HepG2 (cell line): ENCODE measurements around the gene FAAP100. TPM values are rescaled to one million over a fixed set of nuclear protein-coding genes. Genes with fewer than 3 reads are reported as not detected.

Experiments used
- AKAP8 ChIP-seq: sonication (generic); formaldehyde crosslinking; IDR thresholded peaks from 2 replicates; pipeline ENCODE4 v1.5.1; 2020; ENCODE audit warnings: mild to moderate bottlenecking, missing genetic modification reagents
- ARNT2 ChIP-seq: sonication (generic); formaldehyde crosslinking; IDR thresholded peaks from 2 replicates; pipeline ENCODE4 v1.8.0; 2022; ENCODE audit warnings: mild to moderate bottlenecking, low read depth, missing genetic modification reagents, moderate library complexity
- EED ChIP-seq: sonication (generic); formaldehyde crosslinking; IDR thresholded peaks from 2 replicates; pipeline ENCODE4 v1.5.0; 2020; ENCODE audit warnings: mild to moderate bottlenecking, missing genetic modification reagents
- FOXC1 ChIP-seq: sonication (generic); formaldehyde crosslinking; IDR thresholded peaks from 2 replicates; pipeline ENCODE4 v1.8.0; 2022; ENCODE audit warnings: mild to moderate bottlenecking, missing genetic modification reagents, borderline replicate concordance
- NCOA1 ChIP-seq: sonication (generic); formaldehyde crosslinking; IDR thresholded peaks from 2 replicates; pipeline ENCODE4 v1.9.0; 2021; ENCODE audit warnings: missing genetic modification reagents
- NFATC3 ChIP-seq: sonication (generic); formaldehyde crosslinking; IDR thresholded peaks from 2 replicates; pipeline ENCODE4 v1.5.1; 2020; ENCODE audit warnings: mild to moderate bottlenecking, missing genetic modification reagents
- NR2F2 ChIP-seq: IDR thresholded peaks from 2 replicates; pipeline ENCODE4 v1.6.1; 2012; ENCODE audit warnings: low read depth, inconsistent platforms, borderline replicate concordance
- RNF2 ChIP-seq: fragments of 450-650 bp; conservative IDR thresholded peaks from 2 replicates; pipeline ENCODE4 v1.6.1; 2016; ENCODE audit warnings: low read depth
- SIX1 ChIP-seq: sonication (generic); formaldehyde crosslinking; IDR thresholded peaks from 2 replicates; pipeline ENCODE4 v1.4.0; 2020; ENCODE audit warnings: missing genetic modification reagents, borderline replicate concordance
- SKIL ChIP-seq: sonication (generic); formaldehyde crosslinking; IDR thresholded peaks from 2 replicates; pipeline ENCODE4 v1.8.0; 2022; ENCODE audit warnings: missing genetic modification reagents, mild to moderate bottlenecking, moderate library complexity, borderline replicate concordance
- TARDBP ChIP-seq: sonication (generic); formaldehyde crosslinking; IDR thresholded peaks from 2 replicates; pipeline ENCODE4 v1.8.0; 2022; ENCODE audit warnings: mild to moderate bottlenecking, missing genetic modification reagents
- THRA ChIP-seq: sonication (generic); formaldehyde crosslinking; IDR thresholded peaks from 2 replicates; pipeline ENCODE4 v1.4.0; 2020; ENCODE audit warnings: missing genetic modification reagents, borderline replicate concordance
- ZFP36L1 ChIP-seq: sonication (generic); formaldehyde crosslinking; IDR thresholded peaks from 2 replicates; pipeline ENCODE4 v1.8.0; 2022; ENCODE audit warnings: mild to moderate bottlenecking, missing genetic modification reagents, moderate library complexity
- ZNF10 ChIP-seq: sonication (generic); formaldehyde crosslinking; IDR thresholded peaks from 2 replicates; pipeline ENCODE4 v1.4.0; 2020; ENCODE audit warnings: mild to moderate bottlenecking, low read depth, missing genetic modification reagents, borderline replicate concordance
- ZNF121 ChIP-seq: sonication (generic); formaldehyde crosslinking; IDR thresholded peaks from 2 replicates; pipeline ENCODE4 v1.5.0; 2020; ENCODE audit warnings: mild to moderate bottlenecking, missing genetic modification reagents
- ZNF350 ChIP-seq: sonication (generic); formaldehyde crosslinking; IDR thresholded peaks from 2 replicates; pipeline ENCODE4 v1.4.0; 2020; ENCODE audit warnings: mild to moderate bottlenecking, low read depth, missing genetic modification reagents, borderline replicate concordance
- ZNF496 ChIP-seq: sonication (generic); formaldehyde crosslinking; IDR thresholded peaks from 2 replicates; pipeline ENCODE4 v1.8.1; 2023; ENCODE audit warnings: mild to moderate bottlenecking, moderate library complexity, missing genetic modification reagents; ENCODE audit not compliant: insufficient replicate concordance
- ZNF510 ChIP-seq: sonication (generic); formaldehyde crosslinking; IDR thresholded peaks from 2 replicates; pipeline ENCODE4 v1.4.0; 2020; ENCODE audit warnings: low read depth, mild to moderate bottlenecking, missing genetic modification reagents
- ZNF512 ChIP-seq: sonication (generic); formaldehyde crosslinking; IDR thresholded peaks from 2 replicates; pipeline ENCODE4 v1.4.0; 2020; ENCODE audit warnings: mild to moderate bottlenecking, missing genetic modification reagents
- ZNF549 ChIP-seq: sonication (generic); formaldehyde crosslinking; IDR thresholded peaks from 2 replicates; pipeline ENCODE4 v1.5.0; 2020; ENCODE audit warnings: missing genetic modification reagents
- ZNF75D ChIP-seq: sonication (generic); formaldehyde crosslinking; IDR thresholded peaks from 2 replicates; pipeline ENCODE4 v1.8.1; 2023; ENCODE audit warnings: missing genetic modification reagents, mild to moderate bottlenecking, borderline replicate concordance
- ZNF790 ChIP-seq: sonication (generic); formaldehyde crosslinking; IDR thresholded peaks from 2 replicates; pipeline ENCODE4 v1.8.0; 2022; ENCODE audit warnings: missing genetic modification reagents, mild to moderate bottlenecking, borderline replicate concordance
- ZNF891 ChIP-seq: sonication (generic); formaldehyde crosslinking; IDR thresholded peaks from 2 replicates; pipeline ENCODE4 v1.5.0; 2020; ENCODE audit warnings: mild to moderate bottlenecking, missing genetic modification reagents
- ZSCAN5A ChIP-seq: sonication (generic); formaldehyde crosslinking; IDR thresholded peaks from 2 replicates; pipeline ENCODE4 v1.8.0; 2022; ENCODE audit warnings: mild to moderate bottlenecking, missing genetic modification reagents, borderline replicate concordance
- polyA plus RNA-seq, 8 experiments: library from polyadenylated mRNA; depleted of rRNA in 3 of 8; stranded (reverse) in 7 of 8; unstranded in 1 of 8; fragments of >200 nt; fragmentation: Illumina TruSeq in 4 of 8; extraction: Trizol in 4 of 8; gene quantifications; 2 replicates each; pipeline versions ENCODE4 v1.2.1 to v1.2.3, GENCODE V29; 2011 to 2016; ENCODE audit warnings: low read depth in 4 of 8, missing spikeins in 1 of 8, mixed read lengths in 1 of 8; ENCODE audit not compliant: insufficient read depth in 1 of 8
- total RNA-seq, 5 experiments: library from RNA; depleted of rRNA; stranded (reverse); fragments of >200 nt; fragmentation: Illumina TruSeq; extraction: Trizol; gene quantifications; 2 replicates each; pipeline ENCODE4 v1.2.3, GENCODE V29; 2016; ENCODE audit warnings: low read depth in 1 of 5

Gene FAAP100
- total and polyA plus RNA-seq, 2 of the 13 experiments (the other 11 are each of a cell fraction or from before 2014, with no cell fraction given): 7.6 to 20.8 TPM

- no peak for TF ChIP-seq NCOA1 (CRISPR knock-in tag)
- TF ChIP-seq TARDBP (CRISPR knock-in tag): no peak
- TF ChIP-seq ARNT2 (CRISPR knock-in tag): no peak
- TF ChIP-seq ZSCAN5A (CRISPR knock-in tag): no peak
- TF ChIP-seq ZNF790 (CRISPR knock-in tag): no peak; the same call in 1 of the 2 replicates
- no peak for TF ChIP-seq ZNF891 (CRISPR knock-in tag)
- no peak for TF ChIP-seq ZNF10
- TF ChIP-seq RNF2: no peak
- no peak for TF ChIP-seq SIX1 (CRISPR knock-in tag)
- no peak for TF ChIP-seq ZNF510 (CRISPR knock-in tag)
- TF ChIP-seq ZNF75D (CRISPR knock-in tag): no peak
- TF ChIP-seq SKIL (CRISPR knock-in tag): 0 out of 2 replicates have a peak, but pooled peaks have one; percentile 2
- peak; percentile 2; the same call in 1 of the 2 replicates for TF ChIP-seq NR2F2
- peak; percentile 65; the same call in 1 of the 2 replicates for TF ChIP-seq ZNF350 (CRISPR knock-in tag)
- TF ChIP-seq THRA (CRISPR knock-in tag): no peak
- no peak for TF ChIP-seq NFATC3 (CRISPR knock-in tag)
- TF ChIP-seq ZNF512 (CRISPR knock-in tag): no peak
- no peak for TF ChIP-seq ZNF121
- no peak for TF ChIP-seq ZNF496 (CRISPR knock-in tag)
- peak; percentile 91 for TF ChIP-seq AKAP8 (CRISPR knock-in tag)
- no peak for TF ChIP-seq EED (CRISPR knock-in tag)
- no peak; the same call in 1 of the 2 replicates for TF ChIP-seq ZFP36L1 (CRISPR knock-in tag)
- TF ChIP-seq ZNF549 (CRISPR knock-in tag): no peak
- no peak; the same call in 1 of the 2 replicates for TF ChIP-seq FOXC1 (CRISPR knock-in tag)
These were observed 38.2 kb downstream of the FAAP100 start (continued) for GRCh38 chr17:81513753-81514488.
